GM23248 (cell line): ENCODE measurements around the gene PLCB1.

Experiments used
- EZH2 ChIP-seq: fragments of 200-600 bp; sonication (generic); IDR thresholded peaks from 2 replicates; pipeline ENCODE4 v1.6.1; 2018; ENCODE audit warnings: antibody characterized with exemption, mild to moderate bottlenecking; ENCODE audit not compliant: insufficient read depth, poor library complexity, severe bottlenecking
- EZH2phosphoT487 ChIP-seq: fragments of 200-600 bp; sonication (generic); IDR thresholded peaks from 2 replicates; pipeline ENCODE4 v1.6.1; 2018; ENCODE audit warnings: antibody characterized with exemption, moderate library complexity, mild to moderate bottlenecking, low read depth; ENCODE audit not compliant: insufficient read depth

GRCh38 chr20:8427419-8428040, 295.5 kb downstream of the PLCB1 start:
- TF ChIP-seq EZH2phosphoT487 (no peak), EZH2 (no peak)
